Measurements from ENCODE around the gene PRR19.

PRR19 gene

GRCh38 chr19:42295342-42295741 is 6.6 kb upstream of the PRR19 start:
- DNase-seq (ENCODE audit: low read depth in 3 of 3) = no peak

- peak; percentile 74 to 82 (median 81) for DNase-seq (ENCODE audit: low read depth in 3 of 3)
Observed at GRCh38 chr19:42295831-42296525, 6.0 kb upstream of the PRR19 start.

GRCh38 chr19:42297039-42297438 is 4.9 kb upstream of the PRR19 start:
- no peak for DNase-seq (ENCODE audit: low read depth in 3 of 3)

- DNase-seq (ENCODE audit: low read depth in 3 of 3) = no peak
Observed at GRCh38 chr19:42303101-42303464, 1.2 kb downstream of the PRR19 start.

- no peak for DNase-seq (ENCODE audit: low read depth in 3 of 3)
Observed at GRCh38 chr19:42303876-42304275, 1.9 kb downstream of the PRR19 start.

GRCh38 chr19:42306646-42307045 is 4.7 kb downstream of the PRR19 start:
- no peak for DNase-seq (ENCODE audit: low read depth in 3 of 3)

GRCh38 chr19:42309686-42310085 is 7.8 kb downstream of the PRR19 start:
- no peak for DNase-seq (ENCODE audit: low read depth in 3 of 3)

GRCh38 chr19:42311657-42312056 is 9.7 kb downstream of the PRR19 start:
- no peak for DNase-seq (ENCODE audit: low read depth in 3 of 3)

GRCh38 chr19:42312370-42312769 is 10.4 kb downstream of the PRR19 start:
- DNase-seq (ENCODE audit: low read depth in 3 of 3) = no peak

GRCh38 chr19:42313096-42313839 is 11.3 kb downstream of the PRR19 start, which contains the start of gene TMEM145:
TMEM145 (plus strand) TSS chr19:42313309; CDS start chr19:42313377, 68 bp downstream.
- DNase-seq (ENCODE audit: low read depth in 3 of 3) = no peak

GRCh38 chr19:42313840-42314755 is 12.2 kb downstream of the PRR19 start:
- DNase-seq (ENCODE audit: low read depth in 3 of 3) = no peak

- DNase-seq (ENCODE audit: low read depth in 3 of 3) = no peak
Observed at GRCh38 chr19:42315024-42315423, 13.1 kb downstream of the PRR19 start.

GRCh38 chr19:42316223-42317211 is 14.6 kb downstream of the PRR19 start:
- no peak for DNase-seq (ENCODE audit: low read depth in 3 of 3)

GRCh38 chr19:42317535-42317934 is 15.6 kb downstream of the PRR19 start:
- DNase-seq (ENCODE audit: low read depth in 3 of 3) = no peak

GRCh38 chr19:42322305-42322704 is 20.4 kb downstream of the PRR19 start:
- DNase-seq (ENCODE audit: low read depth in 3 of 3) = no peak

GRCh38 chr19:42323473-42323851 is 21.5 kb downstream of the PRR19 start:
- no peak for DNase-seq (ENCODE audit: low read depth in 3 of 3)

- DNase-seq (ENCODE audit: low read depth in 3 of 3) = peak in 1 of 3 donors; percentile 14
Observed at GRCh38 chr19:42323852-42324654, 22.1 kb downstream of the PRR19 start.

GRCh38 chr19:42324655-42325307 is 22.8 kb downstream of the PRR19 start:
- DNase-seq (ENCODE audit: low read depth in 3 of 3) = no peak

- peak; percentile 93 to 98 (median 95) for DNase-seq (ENCODE audit: low read depth in 3 of 3)
Observed at GRCh38 chr19:42325308-42325895, 23.5 kb downstream of the PRR19 start, which contains the start of gene MEGF8. MEGF8 (plus strand) TSS chr19:42325635; CDS start chr19:42326244, 609 bp downstream.

All from stimulated activated CD4-positive, alpha-beta T cell treated with anti-CD3 and anti-CD28 coated beads, TNF-alpha, amount 100 ng/mL, for 48 hours (primary cell).